Gastroesophageal sphincter (tissue), 3 donors: ENCODE measurements around the gene PLEKHG2.

ENCODE experiments used
- EP300 ChIP-seq: sonication (generic); formaldehyde crosslinking; IDR thresholded peaks from one replicate; pipeline ENCODE4 v1.6.1; 2017; ENCODE audit warnings: antibody characterized with exemption, mild to moderate bottlenecking
- POLR2A ChIP-seq, 2 donors: fragments of 450-650 bp; IDR thresholded peaks; one replicate each; pipeline ENCODE4 v1.6.1; 2017; ENCODE audit warnings: antibody characterized with exemption in 2 of 2, mild to moderate bottlenecking in 2 of 2, moderate library complexity in 1 of 2
- TF ChIP-seq, protein P1 (sequence below), 4 experiments: fragments of 200-600 bp in 2 of 4; fragments of 450-650 bp in 2 of 4; sonication (generic) in 1 of 4; IDR thresholded peaks; one replicate each; pipeline ENCODE4 v1.5.1; 2017 to 2019; ENCODE audit warnings: antibody characterized with exemption in 4 of 4, mild to moderate bottlenecking in 2 of 4, moderate library complexity in 2 of 4

DNA sequence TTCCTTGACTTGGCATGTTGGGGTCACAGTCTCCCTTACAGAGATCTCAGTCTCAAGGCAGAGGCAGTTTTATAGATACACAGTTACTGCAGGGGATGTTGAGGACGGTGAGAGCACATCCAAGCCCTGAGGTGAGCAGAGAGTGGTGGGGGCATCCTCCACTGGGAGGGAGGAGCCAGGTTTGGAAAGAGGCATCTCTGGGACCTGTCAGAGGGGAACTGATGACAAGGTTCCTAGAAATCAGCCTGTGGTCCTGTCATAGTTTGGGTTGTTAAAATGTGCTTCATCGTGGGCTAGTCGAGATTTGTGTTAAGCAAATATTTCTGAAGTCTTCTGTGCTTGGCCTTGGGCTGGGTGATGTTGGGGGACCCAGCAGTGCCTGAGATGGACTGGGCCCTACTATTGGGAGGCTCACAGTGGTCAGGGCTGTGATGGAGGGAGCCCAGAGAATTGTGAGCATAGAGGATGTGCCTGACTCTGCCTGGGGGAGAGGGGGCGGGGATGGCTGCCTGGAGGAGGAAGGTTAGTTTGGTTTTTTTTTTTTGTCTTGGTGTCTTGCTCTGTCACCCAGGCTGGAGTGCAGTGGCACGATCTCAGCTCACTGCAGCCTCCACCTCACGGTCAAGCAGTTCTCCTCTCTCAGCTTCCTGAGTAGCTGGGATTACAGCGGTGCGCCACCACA, 36.8 kb downstream of the PLEKHG2 start:
- TF ChIP-seq, protein P1, sequence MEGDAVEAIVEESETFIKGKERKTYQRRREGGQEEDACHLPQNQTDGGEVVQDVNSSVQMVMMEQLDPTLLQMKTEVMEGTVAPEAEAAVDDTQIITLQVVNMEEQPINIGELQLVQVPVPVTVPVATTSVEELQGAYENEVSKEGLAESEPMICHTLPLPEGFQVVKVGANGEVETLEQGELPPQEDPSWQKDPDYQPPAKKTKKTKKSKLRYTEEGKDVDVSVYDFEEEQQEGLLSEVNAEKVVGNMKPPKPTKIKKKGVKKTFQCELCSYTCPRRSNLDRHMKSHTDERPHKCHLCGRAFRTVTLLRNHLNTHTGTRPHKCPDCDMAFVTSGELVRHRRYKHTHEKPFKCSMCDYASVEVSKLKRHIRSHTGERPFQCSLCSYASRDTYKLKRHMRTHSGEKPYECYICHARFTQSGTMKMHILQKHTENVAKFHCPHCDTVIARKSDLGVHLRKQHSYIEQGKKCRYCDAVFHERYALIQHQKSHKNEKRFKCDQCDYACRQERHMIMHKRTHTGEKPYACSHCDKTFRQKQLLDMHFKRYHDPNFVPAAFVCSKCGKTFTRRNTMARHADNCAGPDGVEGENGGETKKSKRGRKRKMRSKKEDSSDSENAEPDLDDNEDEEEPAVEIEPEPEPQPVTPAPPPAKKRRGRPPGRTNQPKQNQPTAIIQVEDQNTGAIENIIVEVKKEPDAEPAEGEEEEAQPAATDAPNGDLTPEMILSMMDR (IDR thresholded peaks at IDR 0.05): no peak
- no peak for TF ChIP-seq EP300
- TF ChIP-seq POLR2A (IDR thresholded peaks at IDR 0.05): no peak
